Measurements from ENCODE around the gene TTLL3.
"Not testable (repeated sequence)": the region's sequence is repeated elsewhere in the genome, so short reads cannot be mapped to it uniquely, and the experiment has no call there.

Gene TTLL3

DNA sequence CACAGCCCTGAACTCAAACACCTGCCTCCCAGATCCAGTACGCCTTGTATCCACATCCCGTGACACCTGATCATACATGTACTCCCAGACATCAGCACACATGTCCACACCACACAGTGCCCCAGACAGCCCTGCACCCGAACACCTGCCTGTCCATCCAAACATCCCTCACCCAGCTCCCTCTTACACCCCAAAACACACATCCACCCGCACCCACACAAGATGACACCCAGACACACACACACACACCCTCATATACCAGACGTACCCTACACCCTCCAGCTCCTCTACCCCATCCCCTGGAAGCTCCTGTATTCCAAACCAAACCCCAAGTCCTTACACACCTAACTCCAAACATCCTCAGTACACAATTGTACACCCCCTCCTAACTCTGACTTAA, 41.0 kb upstream of the TTLL3 start:
- no peaks in the 10 kb centered on the region for H3K27me3 ChIP-seq (ENCODE audit: low read depth, low read length)
- no peak overlapping the region for H3K27ac ChIP-seq (ENCODE audit: low read length)
- no peak overlapping the region for H3K4me2 ChIP-seq (ENCODE audit: low read length)
- TF ChIP-seq, protein P1, sequence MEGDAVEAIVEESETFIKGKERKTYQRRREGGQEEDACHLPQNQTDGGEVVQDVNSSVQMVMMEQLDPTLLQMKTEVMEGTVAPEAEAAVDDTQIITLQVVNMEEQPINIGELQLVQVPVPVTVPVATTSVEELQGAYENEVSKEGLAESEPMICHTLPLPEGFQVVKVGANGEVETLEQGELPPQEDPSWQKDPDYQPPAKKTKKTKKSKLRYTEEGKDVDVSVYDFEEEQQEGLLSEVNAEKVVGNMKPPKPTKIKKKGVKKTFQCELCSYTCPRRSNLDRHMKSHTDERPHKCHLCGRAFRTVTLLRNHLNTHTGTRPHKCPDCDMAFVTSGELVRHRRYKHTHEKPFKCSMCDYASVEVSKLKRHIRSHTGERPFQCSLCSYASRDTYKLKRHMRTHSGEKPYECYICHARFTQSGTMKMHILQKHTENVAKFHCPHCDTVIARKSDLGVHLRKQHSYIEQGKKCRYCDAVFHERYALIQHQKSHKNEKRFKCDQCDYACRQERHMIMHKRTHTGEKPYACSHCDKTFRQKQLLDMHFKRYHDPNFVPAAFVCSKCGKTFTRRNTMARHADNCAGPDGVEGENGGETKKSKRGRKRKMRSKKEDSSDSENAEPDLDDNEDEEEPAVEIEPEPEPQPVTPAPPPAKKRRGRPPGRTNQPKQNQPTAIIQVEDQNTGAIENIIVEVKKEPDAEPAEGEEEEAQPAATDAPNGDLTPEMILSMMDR (IDR thresholded peaks at IDR 0.05; ENCODE audit: low read depth, low read length): no peak
- no peak for TF ChIP-seq EZH2phosphoT487 (IDR thresholded peaks at IDR 0.05; ENCODE audit: low read depth)
- no peak overlapping the region for H3K9ac ChIP-seq (ENCODE audit: low read length)
- no peak overlapping the region for H3K4me3 ChIP-seq (ENCODE audit: low read length)
- H3K79me2 ChIP-seq (ENCODE audit: low read length): no peaks in the 10 kb centered on the region
- no peaks in the 10 kb centered on the region for H4K20me1 ChIP-seq (ENCODE audit: insufficient read depth, low read length)
- H3K9me3 ChIP-seq (ENCODE audit: insufficient read depth, low read length): no peaks in the 10 kb centered on the region
- H2AFZ ChIP-seq (ENCODE audit: low read depth, low read length): no peak overlapping the region
- no peaks in the 10 kb centered on the region for H3K4me1 ChIP-seq (ENCODE audit: low read length)
- H3K36me3 ChIP-seq (replicated peaks; ENCODE audit: low read depth, low read length): no peaks in the 10 kb centered on the region

DNA sequence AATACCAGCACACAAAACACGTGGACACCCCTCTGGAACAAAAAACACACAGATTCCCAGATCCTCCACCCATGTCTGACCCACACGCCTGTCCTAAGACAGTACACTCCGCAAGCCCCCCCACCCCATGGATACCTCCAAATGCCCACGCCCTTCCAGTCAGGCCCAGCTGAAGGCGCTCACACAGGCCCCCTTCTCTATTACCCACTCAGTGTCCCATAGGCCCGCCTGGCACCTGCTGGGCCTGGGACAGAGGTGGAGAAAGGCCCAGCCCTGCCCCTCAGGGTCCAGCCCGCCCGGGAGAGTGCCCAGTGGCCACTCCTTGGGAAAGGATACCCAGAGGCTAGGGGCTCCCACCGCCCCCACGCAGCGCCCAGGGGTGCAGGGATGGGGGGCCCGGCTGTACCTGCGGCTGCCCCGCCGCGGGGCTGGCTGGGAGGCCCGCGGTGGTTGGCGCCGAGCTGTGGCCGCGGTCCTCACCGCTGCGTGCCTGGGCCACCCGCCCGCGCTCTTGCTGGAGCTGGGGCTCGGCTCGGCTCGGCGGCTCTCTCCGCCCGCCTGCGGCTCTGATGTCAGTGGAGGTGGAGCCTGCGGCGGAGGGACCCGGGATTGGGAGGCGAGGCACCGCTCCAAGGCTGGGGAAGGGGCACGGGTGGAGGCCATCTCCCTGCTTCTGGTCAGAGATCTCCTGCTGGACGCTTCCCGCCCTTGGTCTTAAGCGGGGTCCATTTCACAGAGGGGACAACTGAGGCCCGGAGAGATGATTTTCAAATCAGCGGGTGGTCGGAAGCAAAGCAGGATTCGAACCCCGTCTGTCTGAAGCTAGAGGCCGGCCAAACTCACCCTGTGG, 40.4 kb upstream of the TTLL3 start, which contains the start of gene CAMK1:
CAMK1 (minus strand) TSS at position 522 of the 850 bp plus-strand sequence. CDS start 2,198 bp downstream, outside the sequence.
- Histone ChIP-seq H3K36me3 (replicated peaks; ENCODE audit: low read depth, low read length) (no peaks in the 10 kb centered on the region), H3K4me3 (ENCODE audit: low read length) (no peak within 1 kb of the TSS), H3K4me2 (ENCODE audit: low read length) (no peak within 1 kb of the TSS), H4K20me1 (ENCODE audit: insufficient read depth, low read length) (no peaks in the 10 kb centered on the region), H3K27me3 (ENCODE audit: low read depth, low read length) (no peaks in the 10 kb centered on the region), H2AFZ (ENCODE audit: low read depth, low read length) (no peak within 1 kb of the TSS), H3K79me2 (ENCODE audit: low read length) (no peaks in the 10 kb centered on the region), H3K9me3 (ENCODE audit: insufficient read depth, low read length) (no peaks in the 10 kb centered on the region), H3K27ac (ENCODE audit: low read length) (no peak within 1 kb of the TSS), H3K4me1 (ENCODE audit: low read length) (no peaks in the 10 kb centered on the region), H3K9ac (ENCODE audit: low read length) (no peak within 1 kb of the TSS)
- TF ChIP-seq, protein P1 (IDR thresholded peaks at IDR 0.05; ENCODE audit: low read depth, low read length): no peak
- TF ChIP-seq EZH2phosphoT487 (IDR thresholded peaks at IDR 0.05; ENCODE audit: low read depth): no peak

DNA sequence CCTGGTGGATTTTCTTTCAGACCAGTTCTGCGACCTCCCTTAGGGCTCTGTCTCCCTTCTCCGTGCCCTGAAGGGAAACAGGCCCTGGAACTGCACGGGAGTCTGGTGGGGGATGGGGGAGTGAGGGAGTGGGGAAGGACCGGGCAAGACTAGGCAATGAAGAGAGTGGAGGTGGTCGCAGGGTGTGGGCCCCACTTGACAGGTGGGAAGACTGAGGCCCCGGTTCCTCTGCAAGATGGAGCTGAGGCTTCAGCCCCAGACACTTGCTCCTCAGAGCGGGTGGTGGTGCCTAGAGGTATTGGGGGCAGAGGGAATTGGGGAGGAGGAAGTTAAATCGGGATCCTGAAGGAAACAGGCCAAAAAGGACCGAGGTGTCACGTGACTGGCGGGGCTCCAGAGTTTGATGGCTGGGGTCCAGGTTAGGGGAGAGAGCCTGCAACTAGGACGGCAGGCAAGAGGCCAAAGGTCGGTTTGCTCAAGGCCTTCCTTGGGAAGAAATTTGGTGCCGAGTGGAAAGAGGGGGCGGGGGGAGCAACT, 39.7 kb upstream of the TTLL3 start:
- H3K4me2 ChIP-seq (ENCODE audit: low read length): no peak overlapping the region
- H3K4me3 ChIP-seq (ENCODE audit: low read length): no peak overlapping the region
- H4K20me1 ChIP-seq (ENCODE audit: insufficient read depth, low read length): no peaks in the 10 kb centered on the region
- no peak overlapping the region for H3K27ac ChIP-seq (ENCODE audit: low read length)
- H2AFZ ChIP-seq (ENCODE audit: low read depth, low read length): no peak overlapping the region
- TF ChIP-seq EZH2phosphoT487 (IDR thresholded peaks at IDR 0.05; ENCODE audit: low read depth): no peak
- TF ChIP-seq, protein P1 (IDR thresholded peaks at IDR 0.05; ENCODE audit: low read depth, low read length): no peak
- H3K9ac ChIP-seq (ENCODE audit: low read length): no peak overlapping the region
- H3K9me3 ChIP-seq (ENCODE audit: insufficient read depth, low read length): no peaks in the 10 kb centered on the region
- no peaks in the 10 kb centered on the region for H3K27me3 ChIP-seq (ENCODE audit: low read depth, low read length)
- no peaks in the 10 kb centered on the region for H3K79me2 ChIP-seq (ENCODE audit: low read length)
- no peaks in the 10 kb centered on the region for H3K4me1 ChIP-seq (ENCODE audit: low read length)
- no peaks in the 10 kb centered on the region for H3K36me3 ChIP-seq (replicated peaks; ENCODE audit: low read depth, low read length)

DNA sequence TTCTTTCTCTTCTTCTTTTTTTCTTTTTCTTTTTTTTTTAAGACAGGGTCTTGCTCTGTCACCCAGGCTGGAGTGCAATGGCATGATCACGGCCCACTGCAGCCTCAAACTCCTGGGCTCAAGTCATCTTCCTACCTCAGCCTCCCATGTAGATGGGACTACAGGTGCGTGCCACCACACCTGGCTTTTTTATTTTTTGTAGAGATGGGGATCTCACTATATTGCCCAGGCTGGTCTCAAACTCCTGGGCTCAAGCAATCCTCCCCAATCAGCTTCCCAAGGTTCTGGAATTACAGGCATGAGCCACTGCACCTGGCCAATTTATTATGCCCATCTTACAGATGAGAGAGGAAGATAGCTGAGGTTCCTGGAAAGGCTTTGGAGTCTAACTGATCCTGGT, 39.1 kb upstream of the TTLL3 start:
- H3K36me3 ChIP-seq (replicated peaks; ENCODE audit: low read depth, low read length); H2AFZ ChIP-seq (ENCODE audit: low read depth, low read length); H3K9me3 ChIP-seq (ENCODE audit: insufficient read depth, low read length); H3K9ac ChIP-seq (ENCODE audit: low read length); H3K27me3 ChIP-seq (ENCODE audit: low read depth, low read length); H3K79me2 ChIP-seq (ENCODE audit: low read length); H3K4me2 ChIP-seq (ENCODE audit: low read length); H4K20me1 ChIP-seq (ENCODE audit: insufficient read depth, low read length); H3K27ac ChIP-seq (ENCODE audit: low read length); H3K4me3 ChIP-seq (ENCODE audit: low read length); H3K4me1 ChIP-seq (ENCODE audit: low read length): not testable (repeated sequence)
